Measurements from ENCODE around the gene SPAG16.

The SPAG16 gene

DNA sequence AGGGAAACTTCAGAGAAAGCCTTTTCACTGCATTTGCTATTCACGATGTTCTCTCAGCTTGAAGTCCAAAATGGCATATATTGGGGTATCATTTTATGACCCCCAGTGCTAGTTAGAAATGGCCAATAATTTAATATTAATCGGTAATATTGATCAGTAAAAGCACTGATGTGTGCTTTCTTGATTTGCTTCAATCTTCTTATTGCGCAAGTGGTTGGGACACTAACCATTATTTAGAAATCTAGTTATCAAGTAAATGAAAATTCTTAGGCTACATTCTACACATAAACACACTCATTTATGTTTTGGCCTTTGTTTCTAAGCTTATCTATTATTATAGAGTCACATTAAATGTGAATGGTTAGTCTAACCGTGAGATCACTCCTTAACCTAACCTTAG is 1076.9 kb downstream of the SPAG16 start:
- H3K23ac ChIP-seq (ENCODE audit: low read length), result no peak overlapping the region
- H2BK120ac ChIP-seq (ENCODE audit: low read depth, low read length), result no peak overlapping the region
- no peaks in the 10 kb centered on the region for H3K27me3 ChIP-seq (ENCODE audit: insufficient read depth, low read length, poor library complexity)
- H3K4me3 ChIP-seq (ENCODE audit: low read length), result no peak overlapping the region
- no peak overlapping the region for H3K56ac ChIP-seq (ENCODE audit: low read length)
- H3K36me3 ChIP-seq (ENCODE audit: control insufficient read depth, insufficient read depth, low read length), result no peaks in the 10 kb centered on the region
- no peak overlapping the region for H3K4ac ChIP-seq (ENCODE audit: low read depth, low read length)
- H2AK5ac ChIP-seq (ENCODE audit: low read length), result no peak overlapping the region
- H2BK5ac ChIP-seq (ENCODE audit: low read length), result no peak overlapping the region
- DNase-seq, result no peak
- no peaks in the 10 kb centered on the region for H3K79me2 ChIP-seq (ENCODE audit: control insufficient read depth, insufficient read depth, low read length)
- no CpG with 5 or more reads among the region's 4 CpGs for WGBS (ENCODE audit: extremely low coverage, insufficient coverage, low lambda C conversion rate)
- H3K27ac ChIP-seq (ENCODE audit: low read depth, low read length), result no peak overlapping the region
- H2BK15ac ChIP-seq (replicated peaks; ENCODE audit: low read depth), result no peak overlapping the region
- no peak overlapping the region for H3K4me2 ChIP-seq (ENCODE audit: low read length)
- H3K79me1 ChIP-seq (ENCODE audit: low read length), result no peaks in the 10 kb centered on the region
- H3K4me1 ChIP-seq (ENCODE audit: control insufficient read depth, low read depth, low read length), result no peaks in the 10 kb centered on the region
- H3K18ac ChIP-seq (ENCODE audit: low read length), result no peak overlapping the region
- no peak overlapping the region for H3K9ac ChIP-seq (ENCODE audit: low read length)
- H4K5ac ChIP-seq (ENCODE audit: low read length), result no peak overlapping the region
- no peak overlapping the region for H4K8ac ChIP-seq (ENCODE audit: low read depth, low read length)

DNA sequence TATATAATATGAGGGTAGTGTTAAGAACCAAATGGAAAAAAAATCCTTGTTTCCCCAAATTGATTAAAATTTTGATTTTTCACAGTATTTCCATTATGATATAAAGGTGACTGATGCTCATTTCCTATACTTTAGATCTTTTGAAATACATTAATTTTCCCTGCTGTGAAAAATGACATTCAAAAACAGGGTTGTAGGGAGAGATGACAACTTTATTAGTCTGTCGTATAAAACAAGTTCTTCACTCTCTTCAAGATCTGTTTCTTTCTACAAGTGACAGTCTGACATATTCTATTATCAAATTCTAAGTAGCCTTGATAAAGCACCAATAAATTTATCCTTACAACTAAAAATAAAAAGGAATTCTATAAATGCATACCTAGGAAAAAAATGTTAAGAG is 1081.3 kb downstream of the SPAG16 start:
- Histone ChIP-seq H3K9ac (ENCODE audit: low read length) (no peak overlapping the region), H3K18ac (ENCODE audit: low read length) (no peak overlapping the region), H3K79me2 (ENCODE audit: control insufficient read depth, insufficient read depth, low read length) (no peaks in the 10 kb centered on the region), H3K56ac (ENCODE audit: low read length) (no peak overlapping the region), H2BK120ac (ENCODE audit: low read depth, low read length) (no peak overlapping the region), H3K79me1 (ENCODE audit: low read length) (no peaks in the 10 kb centered on the region), H3K23ac (ENCODE audit: low read length) (no peak overlapping the region), H3K4me2 (ENCODE audit: low read length) (no peak overlapping the region), H4K5ac (ENCODE audit: low read length) (no peak overlapping the region), H3K27ac (ENCODE audit: low read depth, low read length) (no peak overlapping the region), H2AK5ac (ENCODE audit: low read length) (no peak overlapping the region), H3K27me3 (ENCODE audit: insufficient read depth, low read length, poor library complexity) (no peaks in the 10 kb centered on the region), H3K4ac (ENCODE audit: low read depth, low read length) (no peak overlapping the region), H3K36me3 (ENCODE audit: control insufficient read depth, insufficient read depth, low read length) (no peaks in the 10 kb centered on the region), H3K4me1 (ENCODE audit: control insufficient read depth, low read depth, low read length) (no peaks in the 10 kb centered on the region), H3K4me3 (ENCODE audit: low read length) (no peak overlapping the region), H2BK5ac (ENCODE audit: low read length) (no peak overlapping the region), H4K8ac (ENCODE audit: low read depth, low read length) (no peak overlapping the region), H2BK15ac (replicated peaks; ENCODE audit: low read depth) (no peak overlapping the region)
- WGBS (ENCODE audit: extremely low coverage, insufficient coverage, low lambda C conversion rate), result no CpG with 5 or more reads among the region's 1 CpG
- DNase-seq, result no peak

DNA sequence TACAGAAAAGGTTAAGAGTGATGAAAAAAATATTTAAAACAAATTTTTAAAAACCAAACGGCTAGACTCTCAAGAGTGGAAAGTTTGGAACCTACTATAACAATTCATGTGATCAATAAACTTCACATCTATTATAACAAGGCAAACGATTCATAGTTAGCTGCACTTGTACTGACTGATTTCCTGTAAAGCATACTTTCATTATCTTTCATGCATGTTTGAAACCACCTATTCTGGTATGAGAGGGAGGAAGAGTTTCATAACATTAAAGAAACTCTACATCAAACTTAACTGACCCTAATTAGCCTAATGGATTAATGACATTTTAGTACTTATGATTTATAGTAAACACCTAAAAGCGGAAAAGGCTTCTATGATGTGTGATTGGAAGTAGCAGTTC is 1082.9 kb downstream of the SPAG16 start:
- no peak overlapping the region for H4K5ac ChIP-seq (ENCODE audit: low read length)
- H3K4me3 ChIP-seq (ENCODE audit: low read length), result no peak overlapping the region
- no peak overlapping the region for H2AK5ac ChIP-seq (ENCODE audit: low read length)
- no peak overlapping the region for H3K18ac ChIP-seq (ENCODE audit: low read length)
- no peak overlapping the region for H3K27ac ChIP-seq (ENCODE audit: low read depth, low read length)
- no peak overlapping the region for H3K4me2 ChIP-seq (ENCODE audit: low read length)
- H4K8ac ChIP-seq (ENCODE audit: low read depth, low read length), result no peak overlapping the region
- no peak overlapping the region for H2BK5ac ChIP-seq (ENCODE audit: low read length)
- no peaks in the 10 kb centered on the region for H3K36me3 ChIP-seq (ENCODE audit: control insufficient read depth, insufficient read depth, low read length)
- H3K23ac ChIP-seq (ENCODE audit: low read length), result no peak overlapping the region
- H3K79me2 ChIP-seq (ENCODE audit: control insufficient read depth, insufficient read depth, low read length), result no peaks in the 10 kb centered on the region
- no peak overlapping the region for H3K9ac ChIP-seq (ENCODE audit: low read length)
- H2BK15ac ChIP-seq (replicated peaks; ENCODE audit: low read depth), result no peak overlapping the region
- no peaks in the 10 kb centered on the region for H3K4me1 ChIP-seq (ENCODE audit: control insufficient read depth, low read depth, low read length)
- H3K79me1 ChIP-seq (ENCODE audit: low read length), result no peaks in the 10 kb centered on the region
- no peak overlapping the region for H3K56ac ChIP-seq (ENCODE audit: low read length)
- no peaks in the 10 kb centered on the region for H3K27me3 ChIP-seq (ENCODE audit: insufficient read depth, low read length, poor library complexity)
- no peak overlapping the region for H2BK120ac ChIP-seq (ENCODE audit: low read depth, low read length)
- H3K4ac ChIP-seq (ENCODE audit: low read depth, low read length), result no peak overlapping the region
- WGBS (ENCODE audit: extremely low coverage, insufficient coverage, low lambda C conversion rate), result no CpG with 5 or more reads among the region's 3 CpGs
- no peak for DNase-seq

DNA sequence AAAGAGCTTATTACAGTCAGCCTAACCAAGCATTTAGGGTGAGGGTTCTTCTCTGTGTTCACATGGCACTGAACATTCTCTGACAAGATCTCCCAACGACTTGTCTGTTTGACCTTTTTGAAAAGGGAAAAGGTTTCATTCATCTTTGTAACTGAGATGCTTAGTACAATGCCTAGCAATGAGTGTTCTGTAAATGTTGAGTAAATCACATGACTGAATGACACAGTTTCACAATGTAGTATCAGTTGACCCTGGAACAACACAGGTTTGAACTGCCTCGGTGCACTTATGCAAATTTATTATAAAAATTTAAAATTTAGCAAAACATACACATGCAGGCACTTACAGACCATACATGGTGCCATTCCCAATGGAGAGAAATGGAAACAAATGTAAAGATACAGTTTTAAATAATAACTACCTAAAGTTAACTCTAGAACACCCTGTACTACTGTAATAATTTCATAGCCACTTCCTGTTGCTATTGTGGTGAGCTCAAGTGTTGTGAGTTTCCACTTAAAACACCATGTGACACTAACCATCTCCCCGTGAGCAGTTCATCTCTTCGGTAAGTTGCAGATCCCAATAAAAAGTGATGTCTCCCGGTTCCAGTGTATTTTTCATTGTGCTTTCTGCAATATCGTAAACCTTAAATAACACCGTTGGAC is 1092.5 kb downstream of the SPAG16 start:
- Histone ChIP-seq H3K4me1 (ENCODE audit: control insufficient read depth, low read depth, low read length) (no peaks in the 10 kb centered on the region), H3K36me3 (ENCODE audit: control insufficient read depth, insufficient read depth, low read length) (no peaks in the 10 kb centered on the region), H4K5ac (ENCODE audit: low read length) (no peak overlapping the region), H3K79me1 (ENCODE audit: low read length) (no peaks in the 10 kb centered on the region), H2BK120ac (ENCODE audit: low read depth, low read length) (no peak overlapping the region), H3K27ac (ENCODE audit: low read depth, low read length) (no peak overlapping the region), H3K4me3 (ENCODE audit: low read length) (no peak overlapping the region), H3K56ac (ENCODE audit: low read length) (no peak overlapping the region), H3K18ac (ENCODE audit: low read length) (no peak overlapping the region), H3K79me2 (ENCODE audit: control insufficient read depth, insufficient read depth, low read length) (no peaks in the 10 kb centered on the region), H2BK5ac (ENCODE audit: low read length) (no peak overlapping the region), H2AK5ac (ENCODE audit: low read length) (no peak overlapping the region), H3K4me2 (ENCODE audit: low read length) (no peak overlapping the region), H4K8ac (ENCODE audit: low read depth, low read length) (no peak overlapping the region), H3K23ac (ENCODE audit: low read length) (no peak overlapping the region), H3K27me3 (ENCODE audit: insufficient read depth, low read length, poor library complexity) (no peaks in the 10 kb centered on the region), H2BK15ac (replicated peaks; ENCODE audit: low read depth) (no peak overlapping the region), H3K4ac (ENCODE audit: low read depth, low read length) (no peak overlapping the region), H3K9ac (ENCODE audit: low read length) (no peak overlapping the region)
- no CpG with 5 or more reads among the region's 7 CpGs for WGBS (ENCODE audit: extremely low coverage, insufficient coverage, low lambda C conversion rate)
- no peak for DNase-seq

DNA sequence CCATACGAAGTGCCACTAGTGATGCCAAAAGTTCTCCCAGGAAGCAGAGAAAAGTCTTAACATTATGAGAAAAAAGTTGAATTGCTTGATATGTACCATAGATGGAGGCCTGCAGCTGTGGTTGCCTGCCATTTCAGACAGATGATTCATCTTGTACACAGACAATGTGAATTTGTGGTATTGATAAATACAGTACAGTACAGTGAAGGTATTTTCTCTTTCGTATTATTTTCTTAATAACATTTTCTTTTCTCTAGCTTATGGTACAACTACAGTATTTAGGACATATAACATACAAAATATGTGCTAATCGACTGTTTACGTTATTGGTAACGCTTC is 1093.0 kb downstream of the SPAG16 start:
- no peak overlapping the region for H3K4me3 ChIP-seq (ENCODE audit: low read length)
- no peak overlapping the region for H3K4me2 ChIP-seq (ENCODE audit: low read length)
- no peak overlapping the region for H2BK5ac ChIP-seq (ENCODE audit: low read length)
- H3K27ac ChIP-seq (ENCODE audit: low read depth, low read length), result no peak overlapping the region
- no peak for DNase-seq
- H2BK15ac ChIP-seq (replicated peaks; ENCODE audit: low read depth), result no peak overlapping the region
- H4K8ac ChIP-seq (ENCODE audit: low read depth, low read length), result no peak overlapping the region
- H3K36me3 ChIP-seq (ENCODE audit: control insufficient read depth, insufficient read depth, low read length), result no peaks in the 10 kb centered on the region
- no peaks in the 10 kb centered on the region for H3K79me2 ChIP-seq (ENCODE audit: control insufficient read depth, insufficient read depth, low read length)
- no peaks in the 10 kb centered on the region for H3K79me1 ChIP-seq (ENCODE audit: low read length)
- no peak overlapping the region for H2AK5ac ChIP-seq (ENCODE audit: low read length)
- H3K4me1 ChIP-seq (ENCODE audit: control insufficient read depth, low read depth, low read length), result no peaks in the 10 kb centered on the region
- H4K5ac ChIP-seq (ENCODE audit: low read length), result no peak overlapping the region
- H3K4ac ChIP-seq (ENCODE audit: low read depth, low read length), result no peak overlapping the region
- H3K27me3 ChIP-seq (ENCODE audit: insufficient read depth, low read length, poor library complexity), result no peaks in the 10 kb centered on the region
- H3K56ac ChIP-seq (ENCODE audit: low read length), result no peak overlapping the region
- H3K23ac ChIP-seq (ENCODE audit: low read length), result no peak overlapping the region
- H2BK120ac ChIP-seq (ENCODE audit: low read depth, low read length), result no peak overlapping the region
- WGBS (ENCODE audit: extremely low coverage, insufficient coverage, low lambda C conversion rate), result no CpG with 5 or more reads among the region's 5 CpGs
- no peak overlapping the region for H3K9ac ChIP-seq (ENCODE audit: low read length)
- no peak overlapping the region for H3K18ac ChIP-seq (ENCODE audit: low read length)

DNA sequence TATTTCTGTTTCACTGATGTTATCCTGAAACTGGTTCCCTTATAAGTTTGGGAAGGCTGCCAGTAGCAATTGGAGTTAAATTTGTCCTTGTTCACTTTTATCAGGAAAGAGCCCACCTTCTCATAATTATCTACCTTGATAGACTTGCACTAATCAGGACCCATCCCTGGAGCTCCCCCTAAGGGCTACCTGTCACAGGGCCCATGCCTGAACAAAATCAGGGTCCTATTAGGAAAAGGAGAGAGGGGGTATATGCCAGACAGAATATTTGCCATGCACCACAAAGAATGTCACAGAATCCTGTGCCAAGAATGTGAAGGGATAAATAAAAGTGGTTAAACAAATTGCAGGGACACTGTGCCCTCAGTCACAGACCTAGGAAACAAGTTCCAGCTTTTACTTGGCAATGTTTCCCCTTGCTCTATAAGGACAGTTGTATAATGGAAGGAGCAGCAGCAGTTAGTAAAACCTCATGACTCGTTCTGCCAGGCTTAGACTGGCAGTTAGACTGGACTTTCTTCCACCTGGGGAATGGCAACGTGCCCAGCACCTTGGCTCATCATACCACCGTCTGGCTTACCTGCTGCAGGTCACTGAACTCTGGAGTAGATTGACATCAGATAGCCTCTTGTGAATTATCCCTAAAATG is 1094.3 kb downstream of the SPAG16 start:
- DNase-seq, result peak; percentile 13
- H3K9ac ChIP-seq (ENCODE audit: low read length), result no peak overlapping the region
- no peak overlapping the region for H3K4ac ChIP-seq (ENCODE audit: low read depth, low read length)
- WGBS (ENCODE audit: extremely low coverage, insufficient coverage, low lambda C conversion rate), result no CpG with 5 or more reads among the region's 3 CpGs
- H4K5ac ChIP-seq (ENCODE audit: low read length), result no peak overlapping the region
- no peaks in the 10 kb centered on the region for H3K36me3 ChIP-seq (ENCODE audit: control insufficient read depth, insufficient read depth, low read length)
- H3K4me2 ChIP-seq (ENCODE audit: low read length), result no peak overlapping the region
- H2BK120ac ChIP-seq (ENCODE audit: low read depth, low read length), result no peak overlapping the region
- no peak overlapping the region for H3K4me3 ChIP-seq (ENCODE audit: low read length)
- no peak overlapping the region for H4K8ac ChIP-seq (ENCODE audit: low read depth, low read length)
- no peak overlapping the region for H2AK5ac ChIP-seq (ENCODE audit: low read length)
- no peaks in the 10 kb centered on the region for H3K79me2 ChIP-seq (ENCODE audit: control insufficient read depth, insufficient read depth, low read length)
- H3K27ac ChIP-seq (ENCODE audit: low read depth, low read length), result no peak overlapping the region
- no peaks in the 10 kb centered on the region for H3K79me1 ChIP-seq (ENCODE audit: low read length)
- no peak overlapping the region for H2BK15ac ChIP-seq (replicated peaks; ENCODE audit: low read depth)
- H3K56ac ChIP-seq (ENCODE audit: low read length), result no peak overlapping the region
- no peak overlapping the region for H3K18ac ChIP-seq (ENCODE audit: low read length)
- no peaks in the 10 kb centered on the region for H3K27me3 ChIP-seq (ENCODE audit: insufficient read depth, low read length, poor library complexity)
- H2BK5ac ChIP-seq (ENCODE audit: low read length), result no peak overlapping the region
- H3K4me1 ChIP-seq (ENCODE audit: control insufficient read depth, low read depth, low read length), result no peaks in the 10 kb centered on the region
- no peak overlapping the region for H3K23ac ChIP-seq (ENCODE audit: low read length)
